GM06990 (cell line): Measurements from ENCODE around the gene FLG.
A peak's percentile ranks its signal among the peaks of the same experiment; 100 is the strongest.

Experiments
- DNase-seq: peaks from one replicate; pipeline ENCODE4 v3.0.0-alpha.2; 2011; ENCODE audit not compliant: insufficient read length; ENCODE audit errors: extremely low read depth
- H3K27me3 ChIP-seq: replicated peaks from 2 replicates; pipeline ENCODE4 v1.6.0; 2011; ENCODE audit warnings: low read length; ENCODE audit not compliant: control insufficient read depth, insufficient read depth
- H3K36me3 ChIP-seq: 2 replicates; pipeline ENCODE4 v1.5.1; 2011; ENCODE audit warnings: low read length; ENCODE audit not compliant: control insufficient read depth, insufficient read depth
- H3K4me3 ChIP-seq: replicated peaks from 2 replicates; pipeline ENCODE4 v1.5.1; 2011; ENCODE audit warnings: low read depth, mild to moderate bottlenecking, control low read depth, low read length
- CTCF ChIP-seq: IDR thresholded peaks from 2 replicates; pipeline ENCODE4 v1.5.1; 2011; ENCODE audit warnings: low read length, control low read depth, mild to moderate bottlenecking, inconsistent platforms; ENCODE audit not compliant: insufficient read depth, poor library complexity, severe bottlenecking

FLG gene

GRCh38 chr1:152349611-152350010 lies 24.6 kb upstream of the FLG start:
- no peak overlapping the region for H3K4me3 ChIP-seq
- H3K36me3 ChIP-seq: no peaks in the 10 kb centered on the region
- no peak for DNase-seq
- H3K27me3 ChIP-seq: no peaks in the 10 kb centered on the region
- no peak for TF ChIP-seq CTCF

GRCh38 chr1:152348447-152348846 lies 23.4 kb upstream of the FLG start:
- no peak overlapping the region for H3K4me3 ChIP-seq
- TF ChIP-seq CTCF: peak; percentile 31
- DNase-seq: no peak
- H3K36me3 ChIP-seq: no peaks in the 10 kb centered on the region
- no peaks in the 10 kb centered on the region for H3K27me3 ChIP-seq

GRCh38 chr1:152347116-152347728 lies 22.2 kb upstream of the FLG start:
- peak; percentile 89 for TF ChIP-seq CTCF

GRCh38 chr1:152344438-152344837 lies 19.4 kb upstream of the FLG start:
- no peak for TF ChIP-seq CTCF

More at GRCh38 chr1:152347116-152347728, 22.2 kb upstream of the FLG start:
- peak; percentile 18 for DNase-seq
- H3K4me3 ChIP-seq: no peak overlapping the region
- no peaks in the 10 kb centered on the region for H3K27me3 ChIP-seq
- no peaks in the 10 kb centered on the region for H3K36me3 ChIP-seq

GRCh38 chr1:152343006-152343405 lies 18.0 kb upstream of the FLG start:
- H3K4me3 ChIP-seq: no peak overlapping the region
- H3K27me3 ChIP-seq: no peaks in the 10 kb centered on the region
- no peaks in the 10 kb centered on the region for H3K36me3 ChIP-seq
- DNase-seq: no peak
- no peak for TF ChIP-seq CTCF

More at GRCh38 chr1:152344438-152344837, 19.4 kb upstream of the FLG start:
- H3K4me3 ChIP-seq: no peak overlapping the region
- H3K27me3 ChIP-seq: no peaks in the 10 kb centered on the region
- DNase-seq: no peak
- H3K36me3 ChIP-seq: no peaks in the 10 kb centered on the region

GRCh38 chr1:152335399-152335798 lies 10.4 kb upstream of the FLG start:
- H3K4me3 ChIP-seq: no peak overlapping the region
- H3K36me3 ChIP-seq: no peaks in the 10 kb centered on the region
- DNase-seq: no peak
- no peak for TF ChIP-seq CTCF
- H3K27me3 ChIP-seq: no peaks in the 10 kb centered on the region
